Activated naive CD8-positive, alpha-beta T cell treated with anti-CD3 and anti-CD28 coated beads, Interleukin-2, amount 50 U/mL, for 16 hours (primary cell): ENCODE measurements around the gene PTPRE.

Source experiments
- DNase-seq: peaks from one replicate; pipeline ENCODE4 v3.0.0-alpha.2; 2020; ENCODE audit warnings: low read depth, low spot score

PTPRE gene

DNA sequence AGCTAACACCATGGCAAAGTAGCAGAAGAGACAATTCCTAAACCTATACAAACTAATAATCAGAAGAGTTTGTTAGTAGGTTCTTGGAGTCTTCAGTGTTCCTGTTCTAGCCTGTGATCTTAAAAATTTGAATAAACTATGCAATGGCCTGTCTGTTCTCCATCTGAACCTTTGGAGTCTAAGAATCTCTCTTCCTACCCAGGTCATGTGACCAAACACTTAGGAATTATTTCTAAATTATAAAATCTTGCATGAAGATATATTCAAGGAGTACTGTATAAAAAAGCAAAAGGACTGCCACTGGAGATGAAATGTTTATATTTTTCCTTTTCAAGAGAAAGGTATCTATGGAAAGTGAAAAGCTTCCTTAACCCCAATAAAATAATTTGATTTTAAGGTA, 216.9 kb downstream of the PTPRE start:
- DNase-seq, result no peak

DNA sequence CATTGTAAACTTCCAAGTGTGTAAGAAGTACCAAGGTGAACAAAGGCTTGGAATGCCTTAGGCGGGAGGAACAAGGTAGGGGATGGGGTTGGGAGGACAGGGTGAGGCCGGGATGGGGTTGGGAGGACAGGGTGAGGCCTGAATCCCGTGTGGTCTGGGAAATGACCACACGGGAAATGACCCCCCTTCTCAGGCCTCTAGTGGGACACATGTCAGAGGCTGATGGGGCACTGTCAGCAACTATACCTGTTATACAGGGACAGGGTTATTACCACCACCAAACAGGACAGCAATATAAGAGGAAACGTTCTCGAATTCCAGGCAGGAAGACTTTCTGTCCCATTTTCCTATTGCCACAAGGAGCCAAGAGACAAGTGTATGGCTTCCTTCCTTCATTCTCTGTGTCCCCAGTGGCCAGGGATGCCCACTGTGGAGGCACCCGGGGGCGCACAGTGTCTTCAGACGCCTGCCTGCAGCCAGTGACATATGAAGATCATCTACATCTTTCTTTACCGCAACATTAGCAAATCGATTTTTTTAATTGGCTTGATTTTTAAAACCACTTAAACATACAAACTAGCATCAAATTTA, 218.0 kb downstream of the PTPRE start:
- DNase-seq, result no peak

GRCh38 chr10:128125416-128125943, 218.6 kb downstream of the PTPRE start:
- no peak for DNase-seq

DNA sequence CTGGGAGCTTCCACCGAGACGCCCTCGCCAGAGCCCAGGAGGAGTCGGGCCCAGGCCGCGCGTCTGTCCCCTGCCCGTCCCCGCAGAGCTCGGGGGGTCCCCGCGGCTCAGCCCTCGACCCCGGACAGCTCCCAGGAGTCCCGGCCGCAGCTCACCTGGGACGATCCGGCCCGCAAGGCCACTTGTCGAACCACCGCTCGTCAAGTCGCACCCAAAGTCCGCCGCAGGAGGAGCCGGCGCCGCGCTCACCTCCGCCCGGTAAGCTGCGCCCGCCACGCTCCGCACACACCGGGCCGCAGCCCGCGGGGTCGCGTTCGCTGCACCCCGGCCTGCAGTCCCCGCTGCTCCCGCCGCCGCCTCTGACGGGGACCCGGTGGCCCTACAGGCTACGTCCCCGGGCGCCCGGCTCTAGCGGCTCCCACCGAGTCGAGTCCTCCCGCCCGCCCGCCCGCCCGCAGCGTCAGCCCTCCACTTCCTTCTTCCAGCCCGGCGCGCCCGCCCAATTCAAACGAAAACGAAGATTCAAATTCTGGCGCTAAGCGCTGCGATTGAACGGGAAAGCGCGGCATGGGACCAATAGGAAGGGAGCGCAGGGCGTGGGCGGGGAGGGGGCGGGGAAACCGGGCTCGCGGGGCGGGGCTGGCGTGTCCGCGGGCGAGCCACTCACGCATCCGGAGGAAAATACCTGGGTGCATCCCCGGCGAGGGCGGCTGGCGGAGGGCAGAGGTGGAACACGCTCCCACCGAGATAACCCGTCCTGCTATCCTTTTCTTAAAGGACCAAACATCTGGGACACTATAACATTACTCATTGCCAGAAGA, 219.3 kb downstream of the PTPRE start, which contains the start of gene MKI67:
Gene MKI67, minus strand, starts transcription at position 480 of the 821 bp plus-strand sequence. CDS start 756 bp downstream, outside the sequence.
- peak; percentile 72 for DNase-seq

GRCh38 chr10:128128582-128128981, 221.7 kb downstream of the PTPRE start:
- no peak for DNase-seq

DNA sequence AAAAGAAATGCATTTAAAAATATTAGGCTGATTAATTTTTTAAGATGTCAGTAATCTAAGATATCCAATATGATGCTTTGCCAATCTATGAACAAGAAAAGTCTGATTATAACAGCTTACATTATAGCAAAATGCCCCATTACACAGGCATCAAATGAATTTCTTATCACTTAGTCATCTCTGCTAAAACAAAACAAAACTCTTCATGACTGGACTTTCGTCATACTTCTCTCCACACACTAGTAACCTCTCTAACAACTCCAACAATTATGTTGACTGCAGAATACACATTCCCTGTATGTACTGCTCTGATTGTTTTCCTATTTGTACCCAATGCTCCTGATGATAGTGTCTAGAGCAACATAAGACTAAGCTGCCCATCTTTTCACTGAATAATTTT, 223.1 kb downstream of the PTPRE start:
- no peak for DNase-seq
